ENCODE results near the gene GAB2.

DNA sequence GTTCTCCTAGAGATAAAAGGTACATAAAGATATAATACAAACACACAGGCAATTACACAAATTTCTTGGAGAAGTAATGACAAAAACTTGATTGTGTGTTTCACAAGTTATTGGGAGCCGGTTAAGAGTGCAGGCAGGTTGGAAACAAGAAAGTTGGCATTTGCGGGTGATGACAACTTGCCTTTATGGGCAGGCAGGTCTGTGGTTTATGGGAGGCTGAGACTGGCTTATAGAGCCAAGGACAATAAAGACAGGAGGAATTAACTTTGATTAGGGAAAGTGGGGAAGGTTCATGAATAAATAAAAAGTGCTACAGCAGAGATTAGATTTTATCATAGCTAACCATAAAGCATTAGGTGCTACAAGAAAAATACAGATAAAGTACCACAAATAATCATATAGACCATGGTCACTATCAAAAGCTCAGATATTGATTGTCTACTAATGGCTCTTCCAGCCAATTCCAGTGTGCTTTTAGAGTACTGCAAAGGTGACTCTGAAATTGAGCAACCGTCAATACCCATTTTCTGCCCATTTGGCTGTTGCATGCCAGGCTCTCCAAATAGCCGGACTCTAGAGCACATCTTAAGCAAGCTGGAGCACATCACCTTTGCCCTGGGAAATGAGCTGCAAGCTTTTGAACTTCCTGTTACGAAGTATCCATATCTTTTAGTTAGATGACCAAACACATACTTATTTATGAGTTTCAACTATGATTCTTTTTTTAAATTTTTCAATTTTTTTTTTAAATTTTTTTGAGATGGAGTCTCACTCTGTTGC is 33.9 kb upstream of the GAB2 start:
- TF ChIP-seq TAF1 (IDR thresholded peaks at IDR 0.05; ENCODE audit: borderline replicate concordance, insufficient read depth, low read length) (no peak), POLR2AphosphoS5 (IDR thresholded peaks at IDR 0.05; ENCODE audit: low read depth, low read length) (no peak)
- TF ChIP-seq, protein P1, sequence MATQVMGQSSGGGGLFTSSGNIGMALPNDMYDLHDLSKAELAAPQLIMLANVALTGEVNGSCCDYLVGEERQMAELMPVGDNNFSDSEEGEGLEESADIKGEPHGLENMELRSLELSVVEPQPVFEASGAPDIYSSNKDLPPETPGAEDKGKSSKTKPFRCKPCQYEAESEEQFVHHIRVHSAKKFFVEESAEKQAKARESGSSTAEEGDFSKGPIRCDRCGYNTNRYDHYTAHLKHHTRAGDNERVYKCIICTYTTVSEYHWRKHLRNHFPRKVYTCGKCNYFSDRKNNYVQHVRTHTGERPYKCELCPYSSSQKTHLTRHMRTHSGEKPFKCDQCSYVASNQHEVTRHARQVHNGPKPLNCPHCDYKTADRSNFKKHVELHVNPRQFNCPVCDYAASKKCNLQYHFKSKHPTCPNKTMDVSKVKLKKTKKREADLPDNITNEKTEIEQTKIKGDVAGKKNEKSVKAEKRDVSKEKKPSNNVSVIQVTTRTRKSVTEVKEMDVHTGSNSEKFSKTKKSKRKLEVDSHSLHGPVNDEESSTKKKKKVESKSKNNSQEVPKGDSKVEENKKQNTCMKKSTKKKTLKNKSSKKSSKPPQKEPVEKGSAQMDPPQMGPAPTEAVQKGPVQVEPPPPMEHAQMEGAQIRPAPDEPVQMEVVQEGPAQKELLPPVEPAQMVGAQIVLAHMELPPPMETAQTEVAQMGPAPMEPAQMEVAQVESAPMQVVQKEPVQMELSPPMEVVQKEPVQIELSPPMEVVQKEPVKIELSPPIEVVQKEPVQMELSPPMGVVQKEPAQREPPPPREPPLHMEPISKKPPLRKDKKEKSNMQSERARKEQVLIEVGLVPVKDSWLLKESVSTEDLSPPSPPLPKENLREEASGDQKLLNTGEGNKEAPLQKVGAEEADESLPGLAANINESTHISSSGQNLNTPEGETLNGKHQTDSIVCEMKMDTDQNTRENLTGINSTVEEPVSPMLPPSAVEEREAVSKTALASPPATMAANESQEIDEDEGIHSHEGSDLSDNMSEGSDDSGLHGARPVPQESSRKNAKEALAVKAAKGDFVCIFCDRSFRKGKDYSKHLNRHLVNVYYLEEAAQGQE (IDR thresholded peaks at IDR 0.05; ENCODE audit: insufficient read depth in 1 of 2, low read depth in 2 of 2, low read length in 2 of 2), result no peak
